ENCODE measurements around the gene PA2G4.

GRCh38 chr12:56126732-56127239, 22.4 kb downstream of the PA2G4 start:
- TF ChIP-seq GATA2 (IDR thresholded peaks at IDR 0.05; ENCODE audit: low read depth, low read length) (no peak), GATA3 (IDR thresholded peaks at IDR 0.05; ENCODE audit: low read depth, low read length) (no peak)

Measured in SH-SY5Y (cell line).